ENCODE results near the gene CST11.
A peak's percentile ranks its signal among the peaks of the same experiment; 100 is the strongest.

The CST11 gene

DNA sequence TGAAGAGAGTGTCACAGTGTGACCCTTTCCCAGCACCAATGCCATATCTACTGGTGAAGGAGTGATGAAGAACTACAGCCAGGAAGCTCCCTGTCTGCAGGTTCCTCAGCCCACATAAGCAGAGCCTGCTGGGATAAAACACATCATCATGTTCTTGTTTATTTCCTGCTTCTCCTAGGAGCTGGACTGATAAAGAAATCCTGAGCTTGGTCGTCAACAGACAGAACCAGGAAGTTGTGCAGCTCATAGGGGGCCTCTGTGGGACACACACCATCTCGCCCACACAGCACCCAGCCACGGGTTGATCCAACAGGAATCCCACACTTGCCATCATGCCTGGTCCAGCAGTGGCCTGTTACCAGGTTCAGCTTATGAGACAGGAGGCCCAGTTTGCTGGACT lies 16.0 kb downstream of the CST11 start:
- no peak overlapping the region for H3K27ac ChIP-seq
- TF ChIP-seq, protein P1, sequence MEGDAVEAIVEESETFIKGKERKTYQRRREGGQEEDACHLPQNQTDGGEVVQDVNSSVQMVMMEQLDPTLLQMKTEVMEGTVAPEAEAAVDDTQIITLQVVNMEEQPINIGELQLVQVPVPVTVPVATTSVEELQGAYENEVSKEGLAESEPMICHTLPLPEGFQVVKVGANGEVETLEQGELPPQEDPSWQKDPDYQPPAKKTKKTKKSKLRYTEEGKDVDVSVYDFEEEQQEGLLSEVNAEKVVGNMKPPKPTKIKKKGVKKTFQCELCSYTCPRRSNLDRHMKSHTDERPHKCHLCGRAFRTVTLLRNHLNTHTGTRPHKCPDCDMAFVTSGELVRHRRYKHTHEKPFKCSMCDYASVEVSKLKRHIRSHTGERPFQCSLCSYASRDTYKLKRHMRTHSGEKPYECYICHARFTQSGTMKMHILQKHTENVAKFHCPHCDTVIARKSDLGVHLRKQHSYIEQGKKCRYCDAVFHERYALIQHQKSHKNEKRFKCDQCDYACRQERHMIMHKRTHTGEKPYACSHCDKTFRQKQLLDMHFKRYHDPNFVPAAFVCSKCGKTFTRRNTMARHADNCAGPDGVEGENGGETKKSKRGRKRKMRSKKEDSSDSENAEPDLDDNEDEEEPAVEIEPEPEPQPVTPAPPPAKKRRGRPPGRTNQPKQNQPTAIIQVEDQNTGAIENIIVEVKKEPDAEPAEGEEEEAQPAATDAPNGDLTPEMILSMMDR (IDR thresholded peaks at IDR 0.05) = no peak
- H3K4me3 ChIP-seq = no peak overlapping the region
- no peak for DNase-seq (ENCODE audit: low spot score)

DNA sequence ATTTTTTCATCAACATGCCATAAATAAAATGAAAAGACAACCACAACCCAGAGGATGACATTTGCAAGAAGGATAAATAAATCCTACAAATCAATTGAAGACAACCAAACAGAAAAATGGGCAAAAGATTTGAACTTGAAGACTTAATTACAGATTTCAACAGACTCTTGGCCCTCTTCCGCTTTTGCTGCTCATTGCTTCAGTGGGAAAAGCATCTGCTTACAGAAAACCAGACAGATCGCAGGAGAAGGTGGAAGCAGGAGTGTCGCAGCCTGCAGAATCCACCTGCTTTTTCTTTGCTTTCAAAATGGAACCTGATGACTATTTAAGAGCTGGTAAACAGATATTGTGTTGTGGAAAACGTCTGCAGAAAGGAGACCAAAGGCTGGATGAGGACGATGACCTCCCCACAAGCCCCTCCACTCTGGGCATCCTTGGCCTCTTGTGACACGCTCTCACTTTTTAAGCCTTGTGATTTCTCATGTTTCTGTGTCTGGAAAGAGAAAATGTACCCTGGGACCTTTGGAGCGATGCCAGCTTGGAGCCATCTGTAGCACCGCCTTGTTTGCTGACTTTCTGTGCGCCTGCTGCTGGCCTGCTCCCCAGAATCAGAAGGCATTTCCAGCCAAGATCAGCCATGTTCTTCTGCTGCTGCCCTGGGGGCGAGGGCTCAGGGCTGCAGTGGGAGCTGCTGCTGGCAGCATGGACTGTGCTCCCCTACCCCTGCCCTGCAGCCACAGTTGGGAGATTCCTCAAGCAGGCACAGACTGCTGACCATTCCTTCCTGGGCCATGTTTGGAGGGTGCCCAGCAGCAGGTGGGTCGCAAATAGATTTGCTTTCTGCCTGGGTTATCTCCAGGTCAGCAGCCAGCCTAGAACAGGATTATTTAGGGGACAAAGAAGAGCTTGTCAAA lies 16.8 kb downstream of the CST11 start:
- TF ChIP-seq, protein P1 (IDR thresholded peaks at IDR 0.05) = no peak
- Histone ChIP-seq H3K27ac (no peak overlapping the region), H3K4me3 (no peak overlapping the region)
- DNase-seq (ENCODE audit: low spot score) = no peak

DNA sequence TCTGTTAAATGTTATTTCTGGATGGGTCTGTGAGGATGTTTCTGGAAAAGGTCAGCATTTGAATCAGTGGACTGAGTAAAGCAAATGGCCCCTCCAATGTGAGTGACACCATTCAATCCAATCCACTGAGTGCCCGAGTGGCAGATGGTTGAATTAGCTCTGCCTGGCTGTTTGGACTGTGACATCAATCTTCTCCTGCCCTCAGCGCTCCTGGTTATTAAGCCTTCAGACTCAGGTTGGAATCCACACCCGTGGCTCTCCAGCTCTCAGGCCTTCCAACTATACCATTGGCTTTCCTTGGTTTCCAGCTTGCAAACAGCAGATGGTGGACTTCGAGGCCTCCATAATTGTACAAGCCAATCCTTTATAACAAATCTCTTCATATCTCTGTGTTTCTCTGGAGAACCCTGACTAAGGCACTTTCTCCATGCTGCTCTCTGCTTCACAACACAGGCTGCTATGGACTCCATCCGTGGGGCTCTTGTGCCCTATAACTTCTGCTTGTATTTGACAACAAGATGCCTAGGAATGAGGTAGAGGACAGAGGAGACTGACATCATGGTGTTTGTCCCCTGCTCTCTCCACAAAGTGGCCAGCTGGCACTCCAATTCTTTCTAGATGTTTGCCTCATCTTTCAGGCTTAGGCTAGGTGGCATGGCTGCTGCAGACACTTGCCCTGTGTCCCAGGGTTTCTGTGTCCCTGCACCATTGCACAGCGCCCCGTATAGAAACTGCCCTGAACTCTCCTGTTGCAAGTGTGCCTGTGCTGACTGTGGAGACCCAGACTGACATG lies 18.0 kb downstream of the CST11 start:
- Histone ChIP-seq H3K27ac (no peak overlapping the region), H3K4me3 (no peak overlapping the region)
- no peak for DNase-seq (ENCODE audit: low spot score)
- TF ChIP-seq, protein P1 (IDR thresholded peaks at IDR 0.05) = no peak

DNA sequence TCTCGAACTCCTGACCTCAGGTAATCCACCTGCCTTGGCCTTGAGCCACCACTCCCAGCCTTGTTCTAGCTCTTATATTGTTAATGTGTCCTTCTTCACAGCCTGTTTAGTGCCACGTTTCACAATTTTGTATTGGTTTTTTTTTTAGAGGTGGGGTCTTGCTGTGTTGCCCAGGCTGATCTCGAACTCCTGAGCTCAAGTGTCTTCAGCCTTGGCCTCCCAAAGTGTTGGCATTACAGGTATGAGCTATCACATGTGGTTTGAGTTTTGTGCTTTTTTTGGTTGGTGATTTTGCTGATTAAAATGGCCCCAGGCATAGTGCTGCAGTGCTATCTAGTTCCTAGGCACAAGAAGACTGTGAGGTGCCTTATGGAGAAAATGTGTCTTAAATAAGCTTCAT lies 19.0 kb downstream of the CST11 start:
- no peak for DNase-seq (ENCODE audit: low spot score)
- Histone ChIP-seq H3K4me3 (no peak overlapping the region), H3K27ac (no peak overlapping the region)
- TF ChIP-seq, protein P1 (IDR thresholded peaks at IDR 0.05) = no peak

DNA sequence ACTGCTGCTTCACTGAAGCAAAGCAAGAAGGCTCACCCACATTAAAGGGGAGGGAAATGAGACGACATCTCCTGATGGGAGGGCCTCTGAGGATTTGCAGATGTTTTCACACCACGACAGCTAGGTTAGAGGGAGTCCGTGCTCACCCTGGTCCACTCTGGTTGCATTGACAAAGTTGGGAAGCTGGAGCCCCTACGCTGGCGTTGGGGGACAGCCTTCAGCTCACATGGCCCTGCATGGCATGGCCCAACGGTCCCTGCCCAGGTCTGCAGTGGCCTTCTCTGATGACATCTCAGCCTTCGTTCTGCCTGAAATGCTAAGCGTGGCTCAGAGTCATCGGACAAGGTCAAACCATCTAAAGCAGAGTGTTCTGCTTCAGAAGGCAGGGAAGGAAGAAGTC lies 27.5 kb downstream of the CST11 start:
- Histone ChIP-seq H3K27ac (no peak overlapping the region), H3K4me3 (no peak overlapping the region)
- no peak for DNase-seq (ENCODE audit: low spot score)
- TF ChIP-seq, protein P1 (IDR thresholded peaks at IDR 0.05) = no peak

DNA sequence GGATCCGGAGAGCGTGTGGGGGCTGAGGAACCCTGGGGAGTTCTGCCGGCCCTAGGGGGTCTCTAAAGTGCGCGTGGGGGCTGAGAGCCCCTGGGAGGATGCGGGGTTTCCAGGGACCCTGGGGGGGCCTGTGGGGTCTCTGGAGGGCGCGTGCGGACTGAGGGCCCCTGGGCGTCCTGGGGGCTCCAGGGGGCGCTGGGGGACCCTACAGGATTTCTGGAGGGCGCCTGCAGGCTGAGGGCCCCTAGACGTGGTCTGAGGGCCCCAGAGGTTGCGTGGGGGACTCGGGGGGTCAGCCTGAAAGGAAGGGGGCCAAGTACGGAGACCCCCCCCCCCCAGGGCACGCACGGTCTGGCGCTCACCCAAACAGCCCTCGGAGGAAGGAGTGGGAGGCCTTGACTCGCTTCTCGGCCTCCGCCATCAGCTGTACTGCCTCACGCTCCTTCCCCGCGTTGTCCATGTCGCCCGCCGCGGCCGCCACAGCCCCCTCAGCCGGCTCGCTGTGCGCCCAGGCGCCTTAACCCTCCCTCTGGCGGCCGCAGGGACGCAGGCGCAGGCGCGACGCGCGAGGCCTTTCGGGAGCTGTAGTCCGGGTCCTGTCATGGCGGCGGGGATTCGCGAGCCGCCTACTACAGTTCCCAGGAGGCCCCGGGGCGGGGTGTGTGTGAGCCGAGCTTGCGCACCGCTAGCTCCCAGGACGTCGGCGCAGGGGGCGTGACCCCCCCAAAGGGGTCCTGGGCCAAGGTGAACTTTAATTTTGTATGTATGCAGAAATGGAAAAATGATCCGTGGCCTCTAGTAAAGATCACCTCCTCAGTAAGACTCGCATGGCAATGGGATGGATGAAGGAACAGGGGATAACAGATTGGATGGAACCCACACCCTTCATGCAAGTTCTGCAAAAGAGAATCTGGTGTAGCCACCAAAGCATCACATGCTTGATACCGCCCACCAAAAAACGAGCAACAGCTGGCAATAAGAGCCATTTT lies 31.4 kb downstream of the CST11 start, which contains the start of gene NAPB:
Gene NAPB (minus strand): TSS at position 546 of the 989 bp plus-strand sequence. CDS start 86 bp downstream, at position 460.
- peak; percentile 94 for DNase-seq (ENCODE audit: low spot score)
- peak within 1 kb of the TSS; percentile 93 for H3K27ac ChIP-seq
- TF ChIP-seq, protein P1 (IDR thresholded peaks at IDR 0.05) = peak; percentile 28
- H3K4me3 ChIP-seq = peak within 1 kb of the TSS; percentile 94
